H1 (cell line): ENCODE data around the gene JPT2. TPM values are rescaled to one million over a fixed set of nuclear protein-coding genes. Genes with fewer than 3 reads are reported as not detected.

Experiments
- CTCF ChIA-PET: fragments of 300-600 bp; sonication (Branson Sonifier 250); formaldehyde crosslinking; loops from one replicate; lab custom pipeline; 2021; ENCODE audit not compliant: partially characterized antibody; lab: Charles Lee
- POLR2A ChIA-PET: fragments of 300-600 bp; sonication (Branson Sonifier 250); formaldehyde crosslinking; loops from one replicate; lab custom pipeline; 2021; ENCODE audit warnings: inconsistent platforms; ENCODE audit not compliant: partially characterized antibody; lab: Charles Lee
- DNase-seq, 2 experiments: peaks; one replicate each; pipeline versions ENCODE4 v3.0.0 to v3.0.0-alpha.2; 2010 to 2022; ENCODE audit warnings: low spot score in 2 of 2, low read depth in 1 of 2, mixed read lengths in 1 of 2
- FAIRE-seq: peaks from 2 replicates; lab custom pipeline; 2011; peaks lifted over from hg19 to GRCh38; lab: Jason Lieb, UNC
- H2AFZ ChIP-seq: 2 replicates; pipeline ENCODE4 v1.8.1; 2012; ENCODE audit warnings: low read length, inconsistent platforms
- H2AK5ac ChIP-seq: 2 replicates; pipeline ENCODE4 v1.6.1; 2013; ENCODE audit warnings: low read depth, low read length
- H2BK120ac ChIP-seq: replicated peaks from 2 replicates; pipeline ENCODE3; 2013; ENCODE audit warnings: low read depth, low read length, inconsistent platforms
- H2BK12ac ChIP-seq: 2 replicates; pipeline ENCODE4 v1.6.1; 2013; ENCODE audit warnings: low read depth, low read length
- H2BK15ac ChIP-seq: 2 replicates; pipeline ENCODE4 v1.6.1; 2013; ENCODE audit warnings: low read length
- H2BK20ac ChIP-seq: 2 replicates; pipeline ENCODE4 v1.6.1; 2013; ENCODE audit warnings: low read length
- H2BK5ac ChIP-seq: 2 replicates; pipeline ENCODE4 v1.6.1; 2013; ENCODE audit warnings: low read depth, low read length
- H3K14ac ChIP-seq: 2 replicates; pipeline ENCODE4 v1.6.1; 2013; ENCODE audit warnings: inconsistent platforms; ENCODE audit not compliant: insufficient read length
- H3K18ac ChIP-seq: 2 replicates; pipeline ENCODE4 v1.6.1; 2013; ENCODE audit warnings: low read length; ENCODE audit errors: extremely low read depth
- H3K23ac ChIP-seq: 2 replicates; pipeline ENCODE4 v1.6.1; 2013; ENCODE audit warnings: inconsistent platforms; ENCODE audit not compliant: insufficient read length
- H3K23me2 ChIP-seq: 2 replicates; pipeline ENCODE4 v1.6.1; 2013; ENCODE audit warnings: low read depth, low read length
- H3K27ac ChIP-seq: 2 replicates; pipeline ENCODE4 v1.6.1; 2011; ENCODE audit warnings: low read depth, low read length, inconsistent platforms
- H3K27me3 ChIP-seq, 4 experiments: replicated peaks in 1 of 4; 1 replicate in 1 of 4; 2 replicates in 3 of 4; pipeline versions ENCODE4 v1.6.1 to v1.8.1; 2011 to 2013; ENCODE audit warnings: low read length in 3 of 4, mild to moderate bottlenecking in 3 of 4, inconsistent platforms in 2 of 4, mixed read lengths in 2 of 4, moderate library complexity in 1 of 4; ENCODE audit not compliant: control insufficient read depth in 3 of 4, insufficient read depth in 3 of 4; ENCODE audit errors: extremely low read depth in 1 of 4
- H3K36me3 ChIP-seq, 4 experiments: 2 replicates each; pipeline versions ENCODE4 v1.6.1 to v1.8.1; 2011 to 2013; ENCODE audit warnings: mild to moderate bottlenecking in 4 of 4, low read length in 3 of 4, moderate library complexity in 2 of 4, control low read depth in 1 of 4, inconsistent platforms in 1 of 4; ENCODE audit not compliant: insufficient read depth in 4 of 4, control insufficient read depth in 2 of 4
- H3K4ac ChIP-seq: replicated peaks from 2 replicates; pipeline ENCODE3; 2013; ENCODE audit warnings: low read length, low read depth, mixed read lengths, inconsistent platforms; ENCODE audit not compliant: insufficient read length
- H3K4me1 ChIP-seq, 4 experiments: replicated peaks in 1 of 4; 1 replicate in 1 of 4; 2 replicates in 3 of 4; pipeline versions ENCODE4 v1.6.1 to v1.8.1; 2011 to 2013; ENCODE audit warnings: low read length in 3 of 4, inconsistent platforms in 2 of 4, mixed read lengths in 1 of 4; ENCODE audit not compliant: insufficient read depth in 4 of 4, control insufficient read depth in 3 of 4
- H3K4me2 ChIP-seq, 2 experiments: 2 replicates each; pipeline versions ENCODE4 v1.6.1 to v1.8.1; 2011 to 2013; ENCODE audit warnings: low read depth in 2 of 2, low read length in 2 of 2, control low read depth in 1 of 2, inconsistent platforms in 1 of 2, mild to moderate bottlenecking in 1 of 2; ENCODE audit not compliant: insufficient read depth in 1 of 2
- H3K4me3 ChIP-seq, 4 experiments: fragments of 200-600, 300-600 bp in 1 of 4; sonication (generic), shearing (Covaris generic), sonication (Bioruptor Twin) in 1 of 4; 2 replicates each; pipeline versions ENCODE4 v1.5.1 to v1.8.1; 2011 to 2016; ENCODE audit warnings: low read length in 4 of 4, low read depth in 3 of 4, control low read depth in 2 of 4, inconsistent platforms in 2 of 4, mild to moderate bottlenecking in 2 of 4, mixed read lengths in 1 of 4, moderate library complexity in 1 of 4; ENCODE audit not compliant: insufficient read depth in 2 of 4; ENCODE audit errors: extremely low read depth in 1 of 4
- H3K56ac ChIP-seq: replicated peaks from 2 replicates; pipeline ENCODE3; 2013; ENCODE audit warnings: low read depth, mild to moderate bottlenecking, mixed read lengths, low read length, inconsistent platforms; ENCODE audit not compliant: insufficient read length
- H3K79me1 ChIP-seq: 2 replicates; pipeline ENCODE4 v1.6.1; 2013; ENCODE audit warnings: low read depth, low read length, control low read depth
- H3K79me2 ChIP-seq, 2 experiments: 2 replicates each; pipeline versions ENCODE4 v1.6.1 to v1.8.1; 2012 to 2013; ENCODE audit warnings: low read length in 2 of 2, mild to moderate bottlenecking in 2 of 2, inconsistent platforms in 1 of 2; ENCODE audit not compliant: insufficient read depth in 2 of 2, control insufficient read depth in 1 of 2
- H3K9ac ChIP-seq, 4 experiments: replicated peaks in 1 of 4; 1 replicate in 1 of 4; 2 replicates in 3 of 4; pipeline versions ENCODE4 v1.6.1 to v1.8.1; 2011 to 2013; ENCODE audit warnings: low read depth in 3 of 4, low read length in 3 of 4, control low read depth in 2 of 4, mild to moderate bottlenecking in 2 of 4, moderate library complexity in 2 of 4, inconsistent platforms in 1 of 4; ENCODE audit errors: extremely low read depth in 1 of 4
- H3K9me3 ChIP-seq, 2 experiments: 2 replicates each; pipeline versions ENCODE4 v1.6.1 to v1.8.1; 2012 to 2013; ENCODE audit warnings: mild to moderate bottlenecking in 2 of 2, moderate library complexity in 2 of 2, control low read depth in 1 of 2, inconsistent platforms in 1 of 2, low read depth in 1 of 2, low read length in 1 of 2, mixed read lengths in 1 of 2; ENCODE audit not compliant: insufficient read depth in 2 of 2
- H4K20me1 ChIP-seq, 2 experiments: replicated peaks in 1 of 2; 2 replicates each; pipeline versions ENCODE3 to v1.8.1; 2011 to 2013; ENCODE audit warnings: inconsistent platforms in 2 of 2, low read length in 2 of 2, mild to moderate bottlenecking in 1 of 2; ENCODE audit not compliant: insufficient read depth in 2 of 2, control insufficient read depth in 1 of 2
- H4K5ac ChIP-seq: 2 replicates; pipeline ENCODE4 v1.6.1; 2013; ENCODE audit warnings: low read length, low read depth, mixed read lengths, inconsistent platforms; ENCODE audit not compliant: insufficient read length
- H4K8ac ChIP-seq: 2 replicates; pipeline ENCODE4 v1.8.0; 2013; ENCODE audit warnings: mild to moderate bottlenecking, moderate library complexity, low read length, inconsistent platforms; ENCODE audit not compliant: insufficient read depth; ENCODE audit errors: extremely low read depth
- H4K91ac ChIP-seq: replicated peaks from 2 replicates; pipeline ENCODE3; 2013; ENCODE audit warnings: low read length, mixed read lengths, inconsistent platforms; ENCODE audit not compliant: insufficient read length
- CBX8 ChIP-seq: fragments of 300-800, 300-1000 bp; sonication (generic); IDR thresholded peaks from 2 replicates; pipeline ENCODE4 v1.7.1; 2016; ENCODE audit warnings: low read depth, low read length, borderline replicate concordance
- CEBPB ChIP-seq: IDR thresholded peaks from 2 replicates; pipeline ENCODE4 v1.6.1; 2012; ENCODE audit warnings: low read depth, low read length
- FOSL1 ChIP-seq: IDR thresholded peaks from 2 replicates; pipeline ENCODE4 v1.6.1; 2011; ENCODE audit warnings: mild to moderate bottlenecking, low read depth, low read length, moderate library complexity; ENCODE audit not compliant: insufficient read depth
- HDAC6 ChIP-seq: IDR thresholded peaks from one replicate; pipeline ENCODE4 v1.7.1; 2012; ENCODE audit warnings: low read depth, mild to moderate bottlenecking, inconsistent platforms, low read length, moderate library complexity
- JUND ChIP-seq: IDR thresholded peaks from 2 replicates; pipeline ENCODE4 v1.6.1; 2011; ENCODE audit warnings: mild to moderate bottlenecking, improper control_type of control experiment, low read length
- KDM4A ChIP-seq: IDR thresholded peaks from one replicate; pipeline ENCODE4 v1.7.1; 2012; ENCODE audit warnings: low read depth, mild to moderate bottlenecking, moderate library complexity, low read length, inconsistent platforms; ENCODE audit not compliant: severe bottlenecking
- KDM5A ChIP-seq: fragments of 200-600 bp; IDR thresholded peaks from 2 replicates; pipeline ENCODE4 v1.7.1; 2012; ENCODE audit warnings: mild to moderate bottlenecking, low read length, inconsistent platforms, mixed read lengths
- MAFK ChIP-seq: IDR thresholded peaks from 2 replicates; pipeline ENCODE4 v1.6.1; 2012; ENCODE audit warnings: low read depth, mild to moderate bottlenecking, improper control_type of control experiment, low read length
- MAX ChIP-seq: IDR thresholded peaks from 2 replicates; pipeline ENCODE4 v1.6.1; 2012; ENCODE audit warnings: inconsistent platforms
- NANOG ChIP-seq: IDR thresholded peaks from 2 replicates; pipeline ENCODE4 v1.6.1; 2011; ENCODE audit warnings: low read length, low read depth, mild to moderate bottlenecking, inconsistent platforms; ENCODE audit not compliant: insufficient read depth, poor library complexity, severe bottlenecking
- RNF2 ChIP-seq: fragments of 200-900, 300-1000 bp; sonication (generic); IDR thresholded peaks from 2 replicates; pipeline ENCODE4 v1.7.1; 2016; ENCODE audit warnings: borderline replicate concordance, low read depth, mild to moderate bottlenecking, antibody characterized with exemption, low read length; ENCODE audit not compliant: poor library complexity, severe bottlenecking; ENCODE audit errors: missing control alignments
- RXRA ChIP-seq: IDR thresholded peaks from 2 replicates; pipeline ENCODE4 v1.6.1; 2011; ENCODE audit warnings: low read depth, mild to moderate bottlenecking, low read length, moderate library complexity; ENCODE audit not compliant: insufficient read depth
- SP1 ChIP-seq: IDR thresholded peaks from 2 replicates; pipeline ENCODE4 v1.6.1; 2011; ENCODE audit warnings: low read depth, low read length
- SP2 ChIP-seq: IDR thresholded peaks from 2 replicates; pipeline ENCODE4 v1.6.1; 2012; ENCODE audit warnings: mild to moderate bottlenecking, low read length, inconsistent platforms
- WGBS, 2 experiments: shearing (Covaris generic) in 1 of 2; methylation state at CpG; one replicate each; pipeline versions ENCODE4 v1.1.6 to v1.1.7; 2013 to 2015; ENCODE audit warnings: low lambda C conversion rate in 2 of 2, mixed read lengths in 2 of 2, inconsistent platforms in 1 of 2, low coverage in 1 of 2, missing lambda C conversion rate in 1 of 2; ENCODE audit not compliant: insufficient replicate concordance in 2 of 2, insufficient coverage in 1 of 2, insufficient read length in 1 of 2; ENCODE audit errors: extremely low coverage in 1 of 2, missing lambda C conversion rate in 1 of 2; 5-methylcytosine and 5-hydroxymethylcytosine counted together
- polyA plus RNA-seq, 7 experiments: library from polyadenylated mRNA; depleted of rRNA in 3 of 7; stranded (reverse) in 5 of 7; unstranded in 2 of 7; fragments of >200 nt in 5 of 7; fragments of 200-250 nt in 2 of 7; gene quantifications; 1 replicate in 5 of 7; 2 replicates in 1 of 7; 4 replicates in 1 of 7; pipeline versions ENCODE4 v1.2.1 to v1.2.3, GENCODE V29; 2011 to 2013; ENCODE audit warnings: missing spikeins in 2 of 7, mixed read lengths in 2 of 7
- total RNA-seq: library from RNA; stranded (reverse); fragmentation: NEBNext Ultra II Directional; extraction: Animal tissue kit (Norgen Biotek cat#: 25700); gene quantifications from 2 replicates; pipeline ENCODE4 v1.2.1, GENCODE V29; 2021

Gene JPT2
- total and polyA plus RNA-seq, 2 of the 8 experiments (the other 6 are each of a cell fraction or from before 2014, with no cell fraction given) = 67.6 to 197 TPM

GRCh38 chr16:1642148-1642547 lies 35.9 kb upstream of the JPT2 start:
- Histone ChIP-seq H3K79me1 (peaks cover 7% of the 10 kb centered on the region), H3K14ac (no peak overlapping the region), H2BK120ac (no peak overlapping the region), H2AFZ (no peak overlapping the region), H3K9me3 (no peaks in the 10 kb centered on the region), H3K27ac (no peak overlapping the region), H3K56ac (no peak overlapping the region), H3K36me3 (peaks cover 19 to 48% (median 32%) of the 10 kb centered on the region in 4 experiments; a peak in 7 of 8 replicates), H4K91ac (no peak overlapping the region), H3K23me2 (no peaks in the 10 kb centered on the region), H4K5ac (no peak overlapping the region), H3K4me2 (no peak overlapping the region), H3K4me3 (no peak overlapping the region), H2BK15ac (no peak overlapping the region), H4K8ac (no peak overlapping the region), H2BK5ac (no peak overlapping the region), H3K23ac (no peak overlapping the region), H3K18ac (no peak overlapping the region), H3K79me2 (no peaks in the 10 kb centered on the region; a peak in 1 of 4 replicates), H2AK5ac (no peak overlapping the region), H3K4me1 (peaks cover 0 to 2% (median 0%) of the 10 kb centered on the region in 4 experiments; a peak in 1 of 7 replicates), H2BK20ac (no peak overlapping the region), H4K20me1 (peaks cover 20 to 22% of the 10 kb centered on the region in 2 experiments), H2BK12ac (no peak overlapping the region), H3K4ac (no peak overlapping the region), H3K27me3 (no peaks in the 10 kb centered on the region), H3K9ac (no peak overlapping the region)
- ChIA-PET CTCF (interaction anchor here (1.6 kb wide), 1 partner anchor 81 kb away, joined by 5 read pairs; no protein-coding TSS in a partner anchor), POLR2A (no interaction called here)
- WGBS, 2 experiments = 91% methylated on average over 5 of the region's 5 CpGs; no CpG with 5 or more reads in 1 of the 2 experiments
- no peak for DNase-seq
- FAIRE-seq = no peak
- TF ChIP-seq RNF2 (no peak), JUND (no peak), SP1 (no peak), FOSL1 (no peak), HDAC6 (no peak), KDM5A (no peak), KDM4A (no peak), RXRA (no peak), CEBPB (no peak), CBX8 (no peak), NANOG (no peak), SP2 (no peak), MAX (no peak), MAFK (no peak)
